GM19324 (cell line): ENCODE data around the gene AP3S2.
"Not testable (repeated sequence)": the region's sequence is repeated elsewhere in the genome, so short reads cannot be mapped to it uniquely, and the experiment has no call there.

Experiments used
- ATAC-seq: cut with Tn5 transposase; IDR thresholded peaks from one replicate; pipeline ENCODE4 v1.9.1; 2021; ENCODE audit warnings: mild to moderate bottlenecking, moderate library complexity; ENCODE audit not compliant: unreplicated experiment, low FRiP score

Gene AP3S2

DNA sequence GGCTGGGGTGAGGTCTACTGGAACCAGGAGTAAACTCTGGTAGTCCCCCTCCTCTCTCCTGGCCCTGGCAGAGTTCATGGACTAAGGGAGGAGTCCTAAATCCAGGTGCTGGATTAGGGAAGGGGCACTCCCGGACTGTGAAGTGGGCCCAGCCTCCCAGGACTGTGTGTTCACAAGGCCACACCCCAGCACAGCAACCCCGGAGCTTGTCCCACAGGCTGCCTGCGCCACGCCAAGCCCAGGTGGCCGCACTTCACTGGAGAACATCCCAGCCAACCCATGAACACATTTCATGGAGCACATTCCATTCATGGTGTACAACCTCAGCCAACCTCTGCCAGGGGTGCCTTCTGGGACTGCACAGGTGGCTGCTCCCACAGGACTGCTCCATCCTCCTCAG is 10.7 kb upstream of the AP3S2 start:
- ATAC-seq, result no peak

DNA sequence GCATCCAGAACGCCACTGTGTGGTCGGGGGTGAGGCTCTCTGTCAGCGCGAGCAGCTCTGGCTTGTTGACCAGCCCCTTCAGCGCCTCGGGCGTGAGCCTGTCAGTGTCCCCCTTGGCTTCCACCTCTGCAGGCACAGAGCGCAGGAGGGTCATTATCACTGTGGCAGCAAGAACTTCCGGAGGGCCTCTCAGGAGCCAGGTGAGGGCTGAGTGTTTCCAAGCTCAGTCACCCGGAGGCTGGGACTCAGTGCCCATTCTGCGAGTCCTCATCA is 10.0 kb upstream of the AP3S2 start:
- no peak for ATAC-seq

DNA sequence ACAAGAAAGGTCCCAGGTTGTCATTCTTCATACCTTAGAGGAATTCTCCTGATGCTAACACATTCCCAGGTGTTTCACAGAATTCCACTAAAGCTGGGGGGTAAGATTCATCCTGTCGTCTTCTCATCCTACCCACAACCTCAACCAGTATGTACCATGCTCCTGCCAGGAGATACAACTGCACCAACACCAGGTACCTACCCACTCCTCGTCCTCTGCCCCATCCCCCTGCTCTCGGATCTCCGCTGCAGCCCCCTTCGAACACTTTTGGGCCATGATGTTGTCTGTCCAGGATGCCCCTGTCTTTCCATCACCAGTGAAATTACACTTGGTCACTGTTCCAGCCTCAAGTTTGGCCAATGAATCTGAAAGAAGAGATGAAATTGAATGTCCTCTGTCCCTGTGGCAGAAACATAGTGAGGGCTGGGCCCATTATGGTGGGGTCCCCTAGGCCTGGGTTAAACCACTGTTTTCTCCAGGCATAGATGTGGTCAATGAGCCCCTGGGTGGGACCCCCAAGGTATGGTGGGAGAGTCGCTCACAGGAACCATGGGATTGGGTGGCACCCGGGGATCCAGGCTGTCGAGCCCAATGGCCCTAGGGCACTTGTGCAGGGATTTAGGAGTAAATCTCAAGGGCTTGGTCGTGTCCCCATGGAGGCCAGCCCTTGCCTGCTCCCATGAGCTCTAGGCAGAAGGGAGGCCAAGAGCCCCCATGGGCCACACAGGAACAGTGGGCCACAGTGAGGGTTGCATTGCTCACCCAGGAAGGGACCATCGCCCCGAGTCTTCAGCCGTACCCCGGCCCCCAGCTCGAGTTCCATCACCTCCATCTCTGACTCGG is 9.4 kb upstream of the AP3S2 start:
- ATAC-seq, result no peak

DNA sequence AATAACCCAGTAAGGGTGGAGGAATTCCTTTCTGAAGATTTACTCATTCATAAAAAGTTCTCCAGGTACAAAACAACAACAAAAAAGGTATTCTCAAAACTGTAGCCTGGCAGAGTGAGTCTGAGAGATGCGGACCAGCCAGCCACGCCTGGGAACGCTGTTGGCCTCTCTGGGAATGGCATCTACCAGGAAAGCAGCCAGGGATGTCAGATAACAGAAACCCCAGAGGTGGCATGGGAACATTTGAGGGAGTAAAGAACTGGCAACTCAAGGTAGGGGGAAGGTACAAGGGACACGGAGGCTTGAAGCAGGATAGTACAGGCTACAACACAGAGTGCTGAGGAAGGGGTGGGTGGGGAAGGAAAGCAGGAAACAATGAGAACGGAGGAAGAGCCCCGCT is 7.1 kb upstream of the AP3S2 start:
- ATAC-seq, result no peak

DNA sequence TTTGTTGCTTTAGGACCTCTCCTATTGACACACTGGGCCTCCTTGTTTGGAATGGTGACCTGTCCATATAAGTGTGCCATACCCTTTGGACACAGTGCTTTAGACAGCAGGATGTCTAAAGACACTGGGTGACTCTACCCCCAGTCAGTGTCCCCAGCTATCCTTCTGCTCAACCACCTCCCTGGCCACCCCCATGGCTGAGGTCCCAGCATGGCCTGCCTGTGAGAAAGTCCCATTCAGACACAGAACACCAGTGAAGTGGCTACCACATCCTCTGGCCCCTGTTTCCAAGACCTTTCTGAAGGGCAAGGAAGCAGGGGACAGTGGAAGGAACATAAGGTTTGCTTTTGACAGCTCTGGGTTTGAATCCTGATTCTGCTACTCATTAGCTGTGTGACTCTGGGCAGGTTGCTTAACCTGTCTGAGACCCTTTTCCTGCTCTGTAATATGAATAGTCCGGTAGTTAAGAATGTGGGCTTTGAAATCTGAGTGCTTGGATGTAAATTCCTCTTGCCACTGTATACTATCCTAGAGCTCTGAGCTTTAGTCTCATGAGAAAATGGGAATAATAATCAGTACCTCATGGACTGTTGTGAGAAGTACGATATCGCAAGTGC is 6.3 kb upstream of the AP3S2 start:
- no peak for ATAC-seq

DNA sequence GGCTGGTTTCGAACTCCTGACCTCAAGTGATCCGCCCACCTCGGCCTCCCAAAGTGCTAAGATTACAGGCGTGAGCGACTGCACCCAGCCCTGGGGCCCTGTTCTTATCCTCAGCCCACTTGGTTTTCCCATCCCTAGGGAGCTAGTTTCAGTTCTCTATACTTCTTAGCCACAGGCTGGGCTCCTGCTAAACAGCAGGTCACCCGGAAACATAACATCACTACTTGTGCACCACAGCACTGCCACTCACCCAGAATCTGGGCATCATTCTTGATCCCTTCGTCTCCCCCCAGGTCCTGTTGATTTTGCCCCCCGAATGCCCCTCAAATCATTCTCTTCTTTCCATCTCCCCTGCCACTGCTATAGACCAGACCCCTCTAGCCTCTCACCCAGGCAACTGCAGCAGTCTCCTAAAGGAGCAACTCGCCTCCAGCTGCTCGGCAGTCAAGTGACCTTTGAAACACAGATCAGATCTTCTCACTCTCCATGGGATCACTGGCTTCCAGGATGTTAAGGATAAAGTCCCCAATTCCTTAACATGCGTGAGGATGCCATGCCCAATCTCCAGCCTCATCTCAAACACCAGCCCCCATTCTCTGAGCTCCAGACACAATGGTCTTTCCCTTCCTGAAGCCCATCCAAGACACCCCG is 5.6 kb upstream of the AP3S2 start:
- ATAC-seq, result no peak

DNA sequence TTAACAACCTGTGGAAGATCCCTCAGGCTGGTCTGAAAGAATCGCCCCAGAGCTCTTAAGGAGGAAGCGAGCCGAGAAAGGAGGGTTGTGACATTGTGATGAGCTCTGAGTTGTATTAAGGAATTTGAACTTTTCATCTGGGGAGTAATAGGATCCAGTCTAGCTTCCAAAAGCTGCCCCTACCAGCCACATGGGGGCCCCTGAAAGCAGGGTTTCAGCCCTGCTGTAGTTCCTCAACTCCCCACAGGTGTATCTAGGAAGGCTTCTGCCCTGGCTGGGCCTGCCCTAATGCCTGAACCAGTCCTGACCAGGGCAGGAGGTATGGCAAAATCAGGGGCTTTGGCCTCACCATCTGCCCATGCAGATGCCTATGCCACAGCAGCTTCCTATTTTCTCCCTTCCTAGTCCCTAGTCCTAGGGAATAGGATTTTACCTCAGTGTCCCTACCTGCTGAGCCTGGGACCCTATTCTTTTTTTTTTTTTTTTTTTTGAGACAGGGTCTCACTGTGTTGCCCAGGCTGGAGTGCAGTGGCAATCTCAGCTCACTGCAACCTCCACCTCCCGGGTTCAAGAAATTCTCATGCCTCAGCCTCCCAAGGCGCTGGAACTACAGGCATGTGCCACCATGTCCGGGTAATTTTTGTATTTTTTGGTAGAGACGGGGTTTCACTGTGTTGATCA is 5.0 kb upstream of the AP3S2 start:
- ATAC-seq, result no peak

DNA sequence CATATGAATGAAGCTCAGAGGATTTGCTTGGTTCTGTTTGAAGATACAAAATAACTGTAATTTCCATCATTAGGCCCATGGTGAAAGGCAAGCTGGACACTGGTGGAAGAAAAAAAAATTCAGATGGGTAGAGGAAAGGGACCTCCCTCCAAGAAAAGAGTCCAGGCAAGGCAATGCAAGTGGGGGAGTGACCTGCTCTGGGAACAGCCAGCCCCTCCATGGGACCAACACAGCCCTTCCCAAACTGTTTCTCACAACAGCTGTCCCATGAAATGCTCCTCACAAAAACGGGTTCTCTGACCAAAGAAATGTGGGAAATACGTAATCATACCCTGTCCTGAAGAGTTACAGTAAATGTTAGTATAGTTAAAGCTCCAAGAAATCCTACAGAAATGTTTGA is 4.4 kb upstream of the AP3S2 start:
- ATAC-seq, result no peak

DNA sequence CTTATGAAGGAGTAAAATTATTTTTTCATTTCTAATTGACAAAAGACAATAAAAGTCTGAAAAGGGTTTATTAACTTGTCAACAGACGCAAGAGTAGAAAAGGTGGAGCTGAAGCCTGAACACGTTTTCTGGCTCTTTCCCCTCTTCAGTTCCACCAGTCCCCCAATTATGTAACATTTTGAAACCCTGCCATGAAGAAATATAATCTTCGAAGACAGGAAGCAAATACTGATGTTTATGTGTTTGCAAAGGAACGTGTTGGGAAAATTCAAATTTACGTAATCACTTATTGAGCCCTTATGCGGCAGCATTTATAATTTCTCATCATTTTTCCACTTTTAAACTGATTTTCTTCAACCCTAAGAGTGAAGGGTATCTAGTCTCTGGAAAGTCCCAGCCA is 767 bp downstream of the AP3S2 start:
- ATAC-seq, result no peak

DNA sequence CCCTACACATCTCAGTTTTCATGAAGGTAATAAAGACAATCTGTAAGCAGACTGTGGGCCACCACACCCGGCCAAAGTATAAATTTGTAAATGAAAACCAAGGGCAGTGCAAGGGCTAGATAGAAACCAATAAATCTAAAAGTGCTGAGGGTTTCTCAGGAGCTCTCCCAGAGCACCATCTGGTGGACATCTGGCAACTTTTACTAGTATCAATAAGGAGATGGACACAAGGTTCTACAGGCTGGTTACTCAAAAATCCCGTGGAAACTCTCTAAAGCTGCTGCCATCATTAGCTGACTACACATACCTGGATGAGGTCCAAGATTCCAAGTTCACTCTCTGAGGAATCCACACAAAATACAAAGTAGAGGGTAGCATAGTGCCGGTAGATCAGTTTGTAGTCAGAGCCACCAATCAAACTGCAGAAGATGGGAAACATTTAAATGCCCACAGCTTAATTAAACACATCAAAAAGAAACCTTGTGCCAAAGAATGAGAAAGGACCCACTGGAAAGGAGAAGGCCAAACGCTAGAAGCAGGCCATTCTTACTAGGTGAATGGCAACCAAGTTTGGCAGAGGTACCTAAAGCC is 5.5 kb downstream of the AP3S2 start:
- ATAC-seq, result no peak

DNA sequence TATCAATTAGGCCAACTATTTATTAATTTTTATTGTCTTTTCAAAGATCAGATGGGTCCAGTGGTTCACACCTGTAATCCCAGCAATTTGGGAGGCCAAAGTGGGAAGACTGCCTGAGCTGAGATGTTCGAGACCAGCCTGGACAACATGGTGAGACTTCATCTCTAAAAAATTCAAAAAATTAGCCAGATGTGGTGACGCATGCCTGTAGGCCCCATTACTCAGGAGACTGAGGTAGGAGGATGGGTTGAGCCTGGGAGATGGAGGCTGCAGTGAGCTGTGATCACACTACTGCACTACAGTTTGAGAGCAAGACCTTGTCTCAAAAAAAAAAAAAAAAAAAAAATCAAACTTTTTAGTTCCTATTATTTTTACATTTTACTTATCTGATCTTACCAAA is 8.2 kb downstream of the AP3S2 start:
- no peak for ATAC-seq

DNA sequence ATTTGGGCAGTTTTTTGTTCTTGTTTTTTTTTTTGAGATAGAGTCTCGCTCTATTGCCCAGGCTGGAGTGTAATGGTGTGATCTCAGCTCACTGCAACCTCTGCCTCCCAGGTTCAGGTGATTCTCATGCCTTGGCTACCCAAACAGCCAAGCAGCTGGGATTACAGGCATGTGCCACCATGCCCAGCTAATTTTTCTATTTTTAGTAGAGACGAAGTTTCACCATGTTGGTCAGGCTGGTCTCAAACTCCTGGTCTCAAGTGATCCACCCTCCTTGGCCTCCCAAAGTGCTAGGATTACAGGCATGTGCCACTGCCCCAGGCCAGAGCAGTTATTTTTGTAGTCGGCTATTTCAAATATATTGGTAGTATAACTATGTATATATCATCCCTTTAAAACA is 8.6 kb downstream of the AP3S2 start:
- not testable (repeated sequence) for ATAC-seq

DNA sequence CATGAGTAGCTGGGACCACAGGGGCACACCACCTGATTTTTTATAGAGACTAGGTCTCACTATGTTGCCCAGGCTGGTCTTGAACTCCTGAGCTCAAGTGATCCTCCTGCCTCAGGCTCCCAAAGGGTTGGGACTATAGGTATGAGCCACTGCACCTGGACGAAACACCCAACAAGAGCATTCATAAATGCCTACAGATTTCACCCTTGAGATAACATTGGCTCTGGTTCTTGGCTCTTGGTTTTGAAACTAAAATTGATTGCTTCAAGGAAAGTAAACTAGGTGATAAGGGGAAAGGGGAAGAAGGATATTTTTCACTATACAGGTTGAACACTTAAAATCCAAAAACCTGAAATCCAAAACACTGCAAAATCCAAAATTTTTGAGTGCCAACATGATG is 10.3 kb downstream of the AP3S2 start:
- no peak for ATAC-seq

DNA sequence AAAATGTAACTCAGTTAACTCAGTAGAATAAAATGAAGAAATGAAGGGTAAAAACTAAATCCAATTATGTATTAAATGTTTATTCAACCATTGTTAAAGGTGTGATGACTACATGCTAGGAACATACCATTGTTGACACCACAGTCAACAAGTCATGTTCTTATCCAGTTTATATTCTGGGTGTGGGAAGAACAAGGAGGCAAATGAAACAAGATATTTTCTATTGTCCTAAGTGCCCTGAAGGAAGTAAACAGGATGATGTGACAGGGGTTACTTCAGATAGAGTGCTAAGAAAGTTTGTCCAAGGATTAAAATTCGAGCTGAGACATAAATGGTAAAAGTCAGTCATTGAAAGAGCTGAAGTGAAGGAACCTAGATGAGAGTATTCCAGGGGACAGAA is 13.1 kb downstream of the AP3S2 start:
- no peak for ATAC-seq

DNA sequence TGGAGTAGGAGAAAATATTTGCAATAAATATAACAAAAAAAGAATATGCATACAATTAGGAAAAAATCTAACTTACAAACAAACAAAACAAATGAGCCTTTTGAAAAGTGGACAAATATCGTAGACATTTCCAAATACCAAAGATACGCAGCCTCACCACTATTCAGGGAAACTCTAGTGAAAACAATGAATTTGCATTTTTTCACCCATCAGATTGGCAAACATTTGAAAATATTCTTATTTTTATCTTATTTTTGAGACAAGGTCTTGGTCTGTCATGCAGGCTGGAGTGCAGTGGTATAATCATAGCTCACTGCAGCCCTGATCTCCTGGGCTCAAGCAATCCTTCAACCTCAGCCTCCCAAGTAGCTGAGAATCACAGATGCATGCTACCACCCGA is 15.5 kb downstream of the AP3S2 start:
- no peak for ATAC-seq

DNA sequence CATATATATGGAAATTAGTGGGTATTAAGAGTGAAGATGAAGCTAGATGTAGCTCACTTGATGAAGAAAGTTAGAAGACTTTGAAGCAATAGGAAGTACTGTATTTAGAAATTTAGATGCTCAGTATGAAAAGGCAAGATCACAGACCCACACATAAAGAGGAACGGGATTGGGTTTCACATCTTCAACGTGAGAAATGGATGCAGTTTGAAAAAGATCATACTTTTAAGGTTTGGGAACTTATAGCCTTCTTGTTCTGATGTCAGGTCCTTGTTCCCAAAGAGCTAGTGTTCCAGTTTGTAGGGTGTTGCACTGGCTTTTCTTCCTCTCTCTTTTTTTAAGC is 16.7 kb downstream of the AP3S2 start:
- ATAC-seq, result no peak

DNA sequence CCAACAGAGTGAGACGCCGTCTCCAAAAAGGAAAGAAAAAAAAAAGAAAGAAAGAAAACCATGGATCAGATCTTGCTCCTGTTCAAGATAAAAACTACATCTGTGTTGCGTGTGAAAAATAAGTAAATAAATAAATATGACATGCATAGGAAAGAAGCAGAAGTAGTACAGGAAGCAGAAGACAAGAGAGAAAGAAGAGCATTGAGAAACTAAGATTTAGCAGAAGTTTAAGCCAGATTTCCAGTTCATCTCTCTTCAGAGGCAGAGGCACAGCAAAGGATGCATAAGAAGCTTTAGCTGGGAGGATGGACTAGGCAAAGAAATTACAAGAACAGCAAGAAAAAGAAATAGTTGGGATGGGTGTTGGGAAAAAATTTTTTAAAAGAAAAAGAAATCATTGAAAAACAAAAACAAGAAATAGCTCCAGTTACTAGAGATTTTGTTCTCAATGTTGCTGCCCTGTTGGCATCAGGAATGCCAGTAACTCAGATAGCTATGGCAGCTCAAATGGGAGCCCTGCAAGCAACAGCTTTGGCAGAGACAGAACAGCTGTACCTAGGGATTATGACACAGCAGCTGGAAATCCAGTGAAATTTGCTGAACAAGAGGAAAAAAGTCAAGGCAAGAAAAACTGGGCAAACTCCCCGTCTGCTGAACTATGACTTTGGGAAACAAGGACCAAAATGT is 17.3 kb downstream of the AP3S2 start:
- ATAC-seq, result no peak

DNA sequence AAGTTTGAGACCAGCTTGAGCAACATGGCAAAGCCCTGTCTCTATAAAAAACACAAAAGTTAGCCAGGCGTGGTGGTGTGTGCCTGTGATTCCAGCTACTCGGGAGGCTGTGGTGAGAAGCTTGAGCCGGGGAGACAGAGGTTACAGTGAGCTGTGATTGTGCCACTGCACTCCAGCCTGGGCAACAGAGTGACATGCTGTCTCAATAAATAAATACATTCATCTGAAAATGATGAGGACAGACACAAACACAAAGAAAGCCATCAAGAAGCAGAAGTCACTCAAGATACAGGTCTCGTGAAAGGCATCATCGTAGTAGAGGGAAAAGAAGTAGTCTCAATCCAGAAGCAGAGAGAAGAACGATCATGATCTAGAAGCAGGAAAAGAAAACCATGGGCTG is 18.1 kb downstream of the AP3S2 start:
- no peak for ATAC-seq

DNA sequence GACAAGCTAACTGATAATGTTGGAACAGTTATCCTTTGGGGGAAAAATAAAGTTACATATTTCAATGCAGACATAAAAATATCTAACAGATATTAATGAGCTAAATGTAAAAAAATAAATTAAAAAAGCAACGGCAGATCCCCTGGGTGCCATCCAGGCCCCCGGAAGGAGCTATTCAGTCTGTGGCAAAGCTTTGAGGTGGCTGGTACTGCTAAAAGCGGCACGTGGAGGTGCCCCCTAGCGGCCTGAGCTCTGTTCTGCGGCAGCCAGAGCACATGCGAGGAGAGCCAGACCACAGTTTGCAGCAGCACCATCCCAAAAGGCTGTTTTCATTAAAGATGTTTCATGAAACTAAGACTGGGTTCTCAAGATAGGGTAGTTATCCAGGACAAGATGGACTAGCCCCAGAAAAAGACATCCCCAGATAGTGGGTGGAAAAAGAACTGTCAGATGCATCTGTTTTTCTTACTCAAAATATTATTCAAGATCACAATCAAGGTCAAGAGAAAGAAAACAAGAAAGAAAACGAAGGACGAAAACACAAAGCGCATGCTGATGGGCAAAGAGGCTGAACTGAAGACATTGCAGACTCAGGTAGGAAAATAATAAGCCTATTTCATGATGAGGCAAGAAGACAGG is 18.7 kb downstream of the AP3S2 start:
- peak; percentile 62 for ATAC-seq

DNA sequence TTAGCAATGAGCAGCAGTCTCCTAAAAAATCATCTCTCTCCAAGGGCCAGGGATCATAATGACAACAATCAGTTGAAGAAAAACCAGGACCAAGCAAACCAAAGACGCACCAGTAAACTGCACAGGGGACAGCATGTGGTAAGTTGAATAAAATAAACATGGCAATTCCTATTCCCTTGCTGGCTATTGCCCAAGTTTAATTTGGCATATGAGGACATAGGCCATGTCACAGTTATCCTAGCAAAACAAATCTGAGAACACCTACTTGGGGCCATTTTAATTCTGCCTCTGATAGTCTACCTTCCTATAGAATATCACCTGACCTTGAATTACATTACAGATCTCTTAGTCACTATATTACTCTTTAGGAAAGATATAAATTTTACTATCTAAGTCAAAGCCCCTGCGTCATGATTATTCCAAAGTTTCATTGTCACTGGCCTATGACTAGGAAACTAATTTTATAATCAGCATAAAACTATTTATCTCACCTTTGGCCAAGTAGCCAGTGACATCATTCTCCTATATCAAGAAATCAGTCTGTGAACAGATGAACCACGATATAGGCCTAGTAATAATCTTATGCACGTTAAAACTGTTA is 23.0 kb downstream of the AP3S2 start:
- no peak for ATAC-seq
